Calu3 (cell line): ENCODE measurements around the gene ANKRD42. TPM values are rescaled to one million over a fixed set of nuclear protein-coding genes. Genes with fewer than 3 reads are reported as not detected.

Source experiments
- Bru-seq: library from RNA; stranded (reverse); fragments of 400-500 nt; gene quantifications from one replicate; lab custom pipeline; 2021; lab: Mats Ljungman, UMichigan
- BruChase-seq, 2 experiments: library from RNA; stranded (reverse); fragments of 400-500 nt; gene quantifications; one replicate each; lab custom pipeline; 2021; lab: Mats Ljungman, UMichigan
- BruUV-seq: library from RNA; stranded (reverse); fragments of 400-500 nt; replicated peaks from 2 replicates; lab custom pipeline; 2021; lab: Mats Ljungman, UMichigan
- CTCF ChIA-PET: fragments of 300-600 bp; sonication (Branson Sonifier 250); formaldehyde crosslinking; loops from one replicate; lab custom pipeline; 2022; ENCODE audit warnings: antibody characterized with exemption; lab: Charles Lee
- DNase-seq: peaks from one replicate; pipeline ENCODE4 v3.0.0; 2022
- H3K27ac Mint-ChIP-seq: one replicate; pipeline ENCODE4 v1.8.0; 2022; ENCODE audit warnings: mixed read lengths; ENCODE audit not compliant: unreplicated experiment
- H3K27me3 Mint-ChIP-seq: one replicate; pipeline ENCODE4 v1.8.0; 2022; ENCODE audit warnings: mixed read lengths; ENCODE audit not compliant: unreplicated experiment
- H3K36me3 Mint-ChIP-seq: one replicate; pipeline ENCODE4 v1.8.0; 2022; ENCODE audit warnings: mild to moderate bottlenecking, moderate library complexity, mixed read lengths; ENCODE audit not compliant: insufficient read depth, unreplicated experiment
- H3K4me1 Mint-ChIP-seq: one replicate; pipeline ENCODE4 v1.8.0; 2022; ENCODE audit warnings: mild to moderate bottlenecking, low read depth, mixed read lengths; ENCODE audit not compliant: unreplicated experiment
- H3K4me3 Mint-ChIP-seq: one replicate; pipeline ENCODE4 v1.8.0; 2022; ENCODE audit warnings: mild to moderate bottlenecking, low read depth, moderate library complexity, mixed read lengths; ENCODE audit not compliant: unreplicated experiment
- H3K9me3 Mint-ChIP-seq: one replicate; pipeline ENCODE4 v1.8.0; 2022; ENCODE audit warnings: low read depth, mixed read lengths; ENCODE audit not compliant: unreplicated experiment
- intact Hi-C: fragments of 100-400 bp; cut with micrococcal nuclease; formaldehyde crosslinking; loops from one replicate; pipeline ENCODE4 v1.10.0; 2022; ENCODE audit not compliant: unreplicated experiment
- long read RNA-seq: library from polyadenylated mRNA; stranded (forward); transcript quantifications from one replicate; pipeline ENCODE4 v2.0.0, GENCODE V29; 2022
- total RNA-seq: library from RNA; stranded (reverse); gene quantifications from 2 replicates; pipeline ENCODE4 v1.2.3, GENCODE V29; 2022
- TF ChIP-seq, protein P1 (sequence below): fragments of 200-600 bp; IDR thresholded peaks from one replicate; pipeline ENCODE4 v1.8.0; 2022; ENCODE audit warnings: antibody characterized with exemption; ENCODE audit not compliant: unreplicated experiment

The ANKRD42 gene
- total RNA-seq (5.2 and 5.6 TPM in 2 replicates), Bru-seq, nascent RNA (percentile 40 among the genes with signal in this experiment), BruChase-seq, experiment 1, labeled RNA remaining after a 6-hour chase (percentile 47 among the genes with signal in this experiment), BruChase-seq, experiment 2, labeled RNA remaining after a 2-hour chase (percentile 45 among the genes with signal in this experiment)
- long read RNA-seq, full-length matches to known transcripts, result 1 of 6 reads
- long read RNA-seq, partial matches to known transcripts, result 0 of 6 reads
- long read RNA-seq, other reads (novel, unspliced or antisense), result 5 of 6 reads

DNA sequence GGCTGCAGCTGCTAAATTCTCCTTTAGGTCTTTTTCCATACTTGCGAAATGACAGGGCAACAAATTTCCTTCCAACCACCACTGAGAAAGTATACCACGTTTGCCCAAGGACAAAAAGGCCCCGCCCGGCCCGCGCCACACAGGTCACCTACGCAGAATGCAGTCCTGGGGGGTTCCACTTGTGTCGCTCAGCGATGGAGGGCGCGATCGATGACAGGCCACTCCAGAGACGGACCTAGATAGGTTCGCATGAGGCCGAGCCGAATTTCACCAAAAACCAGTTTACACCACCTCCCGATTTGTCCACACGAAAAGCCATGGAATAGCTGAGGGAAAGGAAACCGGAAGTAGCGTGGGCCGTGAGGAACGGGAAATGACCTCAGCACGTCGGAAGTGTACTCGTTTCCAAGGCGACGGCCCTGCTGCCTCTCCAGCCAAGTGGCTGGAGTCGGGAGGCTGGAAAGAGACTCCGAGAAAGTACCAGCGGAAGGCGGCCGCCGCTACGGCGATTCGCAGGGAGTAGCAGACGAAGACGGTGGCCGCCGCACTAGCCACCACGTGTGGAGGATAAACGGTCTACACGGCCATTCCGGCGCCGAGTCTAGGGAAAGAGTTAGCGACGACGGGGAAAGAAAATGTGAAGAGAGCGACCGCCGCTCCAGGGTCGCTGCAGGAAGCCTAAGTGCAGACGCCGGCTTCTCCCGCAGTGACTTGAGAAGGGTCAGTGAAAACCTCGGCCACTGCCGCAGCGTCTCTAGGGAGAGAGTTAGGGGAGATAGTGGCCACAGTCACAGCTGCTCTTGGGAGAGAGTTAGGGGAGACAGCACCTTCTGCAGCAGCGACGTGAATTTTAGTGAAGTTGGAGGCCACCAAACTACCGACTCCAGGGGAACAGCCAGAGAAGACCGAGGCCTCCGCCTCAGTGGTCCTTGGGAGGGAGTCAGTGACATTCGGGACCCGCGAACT lies at the start of gene ANKRD42:
ANKRD42 (plus strand) TSS at position 398 of the 966 bp plus-strand sequence. CDS start 959 bp downstream, outside the sequence.
- CTCF ChIA-PET, result no interaction called here
- no peaks in the 10 kb centered on the region for H3K9me3 Mint-ChIP-seq
- H3K36me3 Mint-ChIP-seq, result peaks cover 49% of the 10 kb centered on the region
- peaks cover 31% of the 10 kb centered on the region for H3K4me1 Mint-ChIP-seq
- H3K4me3 Mint-ChIP-seq, result peak within 1 kb of the TSS; percentile 79
- no peaks in the 10 kb centered on the region for H3K27me3 Mint-ChIP-seq
- TSS peak; percentile 68 for BruUV-seq
- peak within 1 kb of the TSS; percentile 67 for H3K27ac Mint-ChIP-seq
- DNase-seq, result peak; percentile 84
- TF ChIP-seq, protein P1, sequence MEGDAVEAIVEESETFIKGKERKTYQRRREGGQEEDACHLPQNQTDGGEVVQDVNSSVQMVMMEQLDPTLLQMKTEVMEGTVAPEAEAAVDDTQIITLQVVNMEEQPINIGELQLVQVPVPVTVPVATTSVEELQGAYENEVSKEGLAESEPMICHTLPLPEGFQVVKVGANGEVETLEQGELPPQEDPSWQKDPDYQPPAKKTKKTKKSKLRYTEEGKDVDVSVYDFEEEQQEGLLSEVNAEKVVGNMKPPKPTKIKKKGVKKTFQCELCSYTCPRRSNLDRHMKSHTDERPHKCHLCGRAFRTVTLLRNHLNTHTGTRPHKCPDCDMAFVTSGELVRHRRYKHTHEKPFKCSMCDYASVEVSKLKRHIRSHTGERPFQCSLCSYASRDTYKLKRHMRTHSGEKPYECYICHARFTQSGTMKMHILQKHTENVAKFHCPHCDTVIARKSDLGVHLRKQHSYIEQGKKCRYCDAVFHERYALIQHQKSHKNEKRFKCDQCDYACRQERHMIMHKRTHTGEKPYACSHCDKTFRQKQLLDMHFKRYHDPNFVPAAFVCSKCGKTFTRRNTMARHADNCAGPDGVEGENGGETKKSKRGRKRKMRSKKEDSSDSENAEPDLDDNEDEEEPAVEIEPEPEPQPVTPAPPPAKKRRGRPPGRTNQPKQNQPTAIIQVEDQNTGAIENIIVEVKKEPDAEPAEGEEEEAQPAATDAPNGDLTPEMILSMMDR, result no peak
- intact Hi-C loops, result no loop called here

- Mint-ChIP-seq H3K4me1 (no peaks in the 10 kb centered on the region), H3K9me3 (no peaks in the 10 kb centered on the region), H3K27me3 (no peaks in the 10 kb centered on the region), H3K27ac (no peak overlapping the region), H3K36me3 (no peaks in the 10 kb centered on the region), H3K4me3 (no peak overlapping the region)
- no TSS peak for BruUV-seq
- CTCF ChIA-PET, result no interaction called here
- TF ChIP-seq, protein P1, result no peak
- DNase-seq, result no peak
- intact Hi-C loops, result no loop called here
Measured at GRCh38 chr11:83147895-83148294, 45.6 kb upstream of the ANKRD42 start.

- CTCF ChIA-PET, result no interaction called here
- intact Hi-C loops, result loop anchor here (10.0 kb wide), 1 partner anchor 246 kb away; the partner anchor contains the start of genes DDIAS and PRCP
Measured at GRCh38 chr11:83150450-83150849, 43.1 kb upstream of the ANKRD42 start.

More at GRCh38 chr11:83150450-83150849, 43.1 kb upstream of the ANKRD42 start:
- H3K4me1 Mint-ChIP-seq, result no peaks in the 10 kb centered on the region
- TF ChIP-seq, protein P1, result no peak
- DNase-seq, result no peak
- no peak overlapping the region for H3K27ac Mint-ChIP-seq
- no peaks in the 10 kb centered on the region for H3K9me3 Mint-ChIP-seq
- H3K36me3 Mint-ChIP-seq, result no peaks in the 10 kb centered on the region
- H3K27me3 Mint-ChIP-seq, result no peaks in the 10 kb centered on the region
- no peak overlapping the region for H3K4me3 Mint-ChIP-seq
- BruUV-seq, result no TSS peak
